HepG2 (cell line): ENCODE data around the gene LINGO1. TPM values are rescaled to one million over a fixed set of nuclear protein-coding genes. Genes with fewer than 3 reads are reported as not detected.

Source experiments
- ATAC-seq: fragments of 200-7000 bp; cut with Tn5 transposase; 3 replicates; pipeline ENCODE4 v1.9.1; 2020; ENCODE audit warnings: mild to moderate bottlenecking, moderate library complexity
- BruUV-seq: library from RNA; stranded (reverse); fragments of 400-500 nt; replicated peaks from 2 replicates; lab custom pipeline; 2021; lab: Mats Ljungman, UMichigan
- CTCF ChIA-PET: fragments of 300-600 bp; formaldehyde crosslinking; extraction: SDS; loops from one replicate; lab custom pipeline; 2021; ENCODE audit warnings: low total read pairs, inconsistent platforms, low intra/inter-chr PET ratio; lab: Yijun Ruan, JAX
- POLR2A ChIA-PET: fragments of 350-600 bp; sonication (Branson Sonifier 250); formaldehyde crosslinking; loops from one replicate; lab custom pipeline; 2020; ENCODE audit warnings: antibody characterized with exemption, inconsistent platforms; lab: Yijun Ruan, JAX
- DNase-seq: peaks from one replicate; pipeline ENCODE4 v3.0.0-alpha.2; 2015; ENCODE audit warnings: low spot score
- FAIRE-seq: peaks from 3 replicates; lab custom pipeline; 2011; peaks lifted over from hg19 to GRCh38; lab: Jason Lieb, UNC
- H2AFZ ChIP-seq: one replicate; pipeline ENCODE4 v1.6.1; 2011; ENCODE audit warnings: low read length, inconsistent platforms
- H3K27ac ChIP-seq: fragments of 300-600 bp; 3 replicates; pipeline ENCODE4 v1.8.0; 2011; ENCODE audit warnings: mixed run types, mild to moderate bottlenecking, mixed read lengths, low read length, inconsistent platforms; ENCODE audit not compliant: insufficient read depth; ENCODE audit errors: extremely low read length
- H3K27me3 ChIP-seq, 2 experiments: fragments of 200-600 bp in 1 of 2; 2 replicates in 1 of 2; 3 replicates in 1 of 2; pipeline versions ENCODE4 v1.6.0 to v1.8.0; 2011; ENCODE audit warnings: low read length in 2 of 2, mild to moderate bottlenecking in 2 of 2, moderate library complexity in 2 of 2, inconsistent platforms in 1 of 2; ENCODE audit not compliant: insufficient read depth in 2 of 2, control insufficient read depth in 1 of 2
- H3K36me3 ChIP-seq, 2 experiments: fragments of 200-600 bp in 1 of 2; replicated peaks in 1 of 2; 2 replicates in 1 of 2; 3 replicates in 1 of 2; pipeline versions ENCODE4 v1.5.1 to v1.8.0; 2011; ENCODE audit warnings: low read length in 2 of 2, inconsistent platforms in 1 of 2; ENCODE audit not compliant: insufficient read depth in 2 of 2, control insufficient read depth in 1 of 2
- H3K4me1 ChIP-seq: 2 replicates; pipeline ENCODE4 v1.5.1; 2012; ENCODE audit warnings: low read length, inconsistent platforms; ENCODE audit not compliant: insufficient read depth
- H3K4me2 ChIP-seq: 2 replicates; pipeline ENCODE4 v1.6.0; 2011; ENCODE audit warnings: low read depth, low read length, inconsistent platforms
- H3K4me3 ChIP-seq, 3 experiments: fragments of 200-600 bp in 1 of 3; sonication (generic), shearing (Covaris generic) in 1 of 3; replicated peaks in 1 of 3; 2 replicates each; pipeline ENCODE4 v1.5.1; 2011 to 2016; ENCODE audit warnings: low read length in 3 of 3, inconsistent platforms in 2 of 3, low read depth in 2 of 3, mild to moderate bottlenecking in 2 of 3, control low read depth in 1 of 3, mixed read lengths in 1 of 3; ENCODE audit not compliant: insufficient read depth in 1 of 3
- H3K79me2 ChIP-seq: one replicate; pipeline ENCODE4 v1.6.1; 2011; ENCODE audit warnings: low read length, inconsistent platforms; ENCODE audit not compliant: insufficient read depth
- H3K9ac ChIP-seq: 2 replicates; pipeline ENCODE4 v1.6.0; 2011; ENCODE audit warnings: mild to moderate bottlenecking, low read depth, low read length, inconsistent platforms; ENCODE audit not compliant: insufficient read depth
- H3K9me3 ChIP-seq: 2 replicates; pipeline ENCODE4 v1.5.1; 2012; ENCODE audit warnings: mild to moderate bottlenecking, low read length
- H4K20me1 ChIP-seq: 2 replicates; pipeline ENCODE4 v1.6.0; 2011; ENCODE audit warnings: inconsistent platforms, mild to moderate bottlenecking, low read length, moderate library complexity; ENCODE audit not compliant: insufficient read depth
- GPN1 ChIP-seq: sonication (generic); formaldehyde crosslinking; IDR thresholded peaks from 2 replicates; pipeline ENCODE4 v1.5.1; 2020; ENCODE audit warnings: missing genetic modification reagents, borderline replicate concordance
- GTF2F1 ChIP-seq: fragments of 150-350 bp; IDR thresholded peaks from 2 replicates; pipeline ENCODE4 v1.6.1; 2014; ENCODE audit warnings: low read length
- KDM5A ChIP-seq: fragments of 200-600 bp; sonication (generic); IDR thresholded peaks from 2 replicates; pipeline ENCODE4 v1.7.0; 2018; ENCODE audit warnings: antibody characterized with exemption, mild to moderate bottlenecking, low read length, borderline replicate concordance
- KDM6A ChIP-seq: IDR thresholded peaks from 2 replicates; pipeline ENCODE4 v1.6.1; 2016; ENCODE audit warnings: low read depth
- KIAA2018 ChIP-seq: sonication (generic); formaldehyde crosslinking; IDR thresholded peaks from 2 replicates; pipeline ENCODE4 v1.5.0; 2020; ENCODE audit warnings: mild to moderate bottlenecking, missing genetic modification reagents, borderline replicate concordance
- PHF21A ChIP-seq: sonication (generic); formaldehyde crosslinking; IDR thresholded peaks from 2 replicates; pipeline ENCODE4 v1.5.0; 2020; ENCODE audit warnings: mild to moderate bottlenecking, missing genetic modification reagents
- PHF5A ChIP-seq: IDR thresholded peaks from one replicate; pipeline ENCODE4 v1.6.1; 2018; ENCODE audit warnings: low read depth, missing genetic modification reagents; ENCODE audit not compliant: unreplicated experiment
- SP140L ChIP-seq: sonication (generic); formaldehyde crosslinking; IDR thresholded peaks from 2 replicates; pipeline ENCODE4 v1.4.0; 2020; ENCODE audit warnings: missing genetic modification reagents, borderline replicate concordance
- SRSF1 ChIP-seq: fragments of 200-400 bp; formaldehyde crosslinking; optimal IDR thresholded peaks from 2 replicates; pipeline ENCODE3; 2017; ENCODE audit warnings: mild to moderate bottlenecking, low read depth, low read length, moderate library complexity
- SRSF9 ChIP-seq: fragments of 200-400 bp; formaldehyde crosslinking; IDR thresholded peaks from 2 replicates; pipeline ENCODE4 v1.6.1; 2018; ENCODE audit warnings: borderline replicate concordance, mild to moderate bottlenecking, low read depth, low read length; ENCODE audit not compliant: insufficient read depth, poor library complexity, severe bottlenecking
- XRCC5 ChIP-seq: fragments of 200-400 bp; formaldehyde crosslinking; optimal IDR thresholded peaks from 2 replicates; pipeline ENCODE3; 2017; ENCODE audit warnings: mild to moderate bottlenecking, low read length
- ZBTB2 ChIP-seq: sonication (generic); formaldehyde crosslinking; IDR thresholded peaks from 2 replicates; pipeline ENCODE4 v1.8.0; 2022; ENCODE audit warnings: low read depth, missing genetic modification reagents
- ZIK1 ChIP-seq: sonication (generic); formaldehyde crosslinking; IDR thresholded peaks from 2 replicates; pipeline ENCODE4 v1.5.0; 2020; ENCODE audit warnings: mild to moderate bottlenecking, low read depth, missing genetic modification reagents, borderline replicate concordance
- ZNF224 ChIP-seq: sonication (generic); formaldehyde crosslinking; IDR thresholded peaks from 2 replicates; pipeline ENCODE4 v1.5.0; 2020; ENCODE audit warnings: mild to moderate bottlenecking, missing genetic modification reagents
- ZNF703 ChIP-seq: sonication (generic); formaldehyde crosslinking; IDR thresholded peaks from 2 replicates; pipeline ENCODE4 v1.5.1; 2020; ENCODE audit warnings: missing genetic modification reagents, mild to moderate bottlenecking, moderate library complexity, borderline replicate concordance
- ZNF879 ChIP-seq: sonication (generic); formaldehyde crosslinking; IDR thresholded peaks from 2 replicates; pipeline ENCODE4 v1.8.1; 2023; ENCODE audit warnings: missing genetic modification reagents
- WGBS: methylation state at CpG from one replicate; pipeline ENCODE4 v1.1.6; 2017; ENCODE audit warnings: low lambda C conversion rate; 5-methylcytosine and 5-hydroxymethylcytosine counted together
- in situ Hi-C: cut with HindIII; loops from 2 replicates; pipeline ENCODE4 v1.10.0; 2017; ENCODE audit warnings: low pct_unique_long_range_greater_than_20kb; ENCODE audit not compliant: extremely low pct_ligation_motif_present
- intact Hi-C: fragments of 100-400 bp; cut with micrococcal nuclease; formaldehyde crosslinking; loops from one replicate; pipeline ENCODE4 v1.10.0; 2022; ENCODE audit not compliant: unreplicated experiment
- polyA plus RNA-seq, 8 experiments: library from polyadenylated mRNA; depleted of rRNA in 3 of 8; stranded (reverse) in 7 of 8; unstranded in 1 of 8; fragments of >200 nt; fragmentation: Illumina TruSeq in 4 of 8; extraction: Trizol in 4 of 8; gene quantifications; 2 replicates each; pipeline versions ENCODE4 v1.2.1 to v1.2.3, GENCODE V29; 2011 to 2016; ENCODE audit warnings: low read depth in 4 of 8, missing spikeins in 1 of 8, mixed read lengths in 1 of 8; ENCODE audit not compliant: insufficient read depth in 1 of 8
- total RNA-seq, 5 experiments: library from RNA; depleted of rRNA; stranded (reverse); fragments of >200 nt; fragmentation: Illumina TruSeq; extraction: Trizol; gene quantifications; 2 replicates each; pipeline ENCODE4 v1.2.3, GENCODE V29; 2016; ENCODE audit warnings: low read depth in 1 of 5

LINGO1 gene
- total and polyA plus RNA-seq, 2 of the 13 experiments (the other 11 are each of a cell fraction or from before 2014, with no cell fraction given): 0.07 TPM; not detected in 1

DNA sequence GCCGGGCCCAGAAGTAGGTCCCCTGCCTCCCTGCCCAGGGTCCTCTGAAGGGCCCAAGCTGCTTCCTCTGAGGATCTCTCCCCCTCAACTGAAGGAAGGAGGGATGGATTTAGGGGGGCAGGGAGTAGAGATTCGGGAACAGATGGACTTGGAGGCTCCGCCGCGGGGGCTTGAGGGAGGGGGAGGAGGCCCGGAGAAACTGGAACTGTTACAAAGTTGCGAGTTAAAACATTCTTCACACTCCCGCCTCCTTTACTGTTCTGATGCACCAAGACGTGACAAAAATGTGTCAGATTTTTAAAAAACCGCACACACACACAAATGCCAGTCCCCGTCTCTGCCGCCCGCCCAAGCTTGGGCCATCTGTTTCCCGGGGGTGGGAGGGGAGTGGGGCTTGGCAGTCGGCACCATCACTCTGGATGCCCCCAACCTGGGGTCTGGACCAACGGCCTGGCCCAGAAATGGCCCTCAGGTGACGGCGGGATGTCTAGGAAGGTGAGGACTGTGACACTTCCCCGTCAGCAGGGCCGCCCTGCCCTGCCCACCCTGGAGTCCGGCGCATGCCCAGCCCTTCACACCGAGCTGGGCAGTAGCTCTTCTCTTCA, 25.0 kb upstream of the LINGO1 start (continued):
- TF ChIP-seq ZNF224 (CRISPR knock-in tag) (no peak), KDM5A (no peak), ZBTB2 (no peak), GPN1 (no peak), SRSF9 (no peak), XRCC5 (no peak), SRSF1 (no peak), KDM6A (no peak), PHF21A (no peak), SP140L (CRISPR knock-in tag) (no peak), ZIK1 (no peak), ZNF879 (CRISPR knock-in tag) (no peak), ZNF703 (CRISPR knock-in tag) (no peak)
- TF ChIP-seq, all 625 proteins: peak for 0

DNA sequence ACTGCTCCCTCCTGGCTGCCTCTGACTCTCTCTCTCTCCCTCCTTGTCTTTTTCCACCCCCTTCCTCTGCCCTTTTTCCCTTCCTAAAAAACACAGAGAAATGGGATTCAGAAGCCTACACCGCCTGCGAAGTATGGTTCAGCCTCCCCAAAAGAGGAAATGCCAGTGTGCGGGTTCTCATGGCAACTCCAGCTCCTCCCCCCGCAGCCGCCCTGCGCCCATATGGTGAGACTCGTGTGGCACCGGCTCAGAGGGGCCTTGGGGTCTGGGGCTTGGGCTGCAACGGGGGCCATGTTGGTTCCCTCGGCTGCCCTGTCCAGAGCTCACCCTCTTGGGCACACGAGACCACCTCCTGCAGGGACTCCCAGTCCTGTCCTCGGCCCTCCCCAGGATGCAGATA, 23.6 kb upstream of the LINGO1 start:
- H3K27ac ChIP-seq: no peak overlapping the region
- intact Hi-C loops: no loop called here
- H3K4me3 ChIP-seq: no peak overlapping the region
- CTCF ChIA-PET: no interaction called here
- no peaks in the 10 kb centered on the region for H3K36me3 ChIP-seq
- FAIRE-seq: no peak
- in situ Hi-C loops: no loop called here
- BruUV-seq: no TSS peak
- no peak for ATAC-seq
- H3K9ac ChIP-seq: no peak overlapping the region
- no peaks in the 10 kb centered on the region for H3K79me2 ChIP-seq
- POLR2A ChIA-PET: no interaction called here
- H2AFZ ChIP-seq: no peak overlapping the region
- 28% methylated on average over 8 of the region's 12 CpGs for whole genome bisulfite sequencing
- H3K9me3 ChIP-seq: peaks cover 6% of the 10 kb centered on the region; the same call in 1 of the 2 replicates
- H3K4me2 ChIP-seq: no peak overlapping the region
- peaks cover 3 to 17% of the 10 kb centered on the region in 2 experiments for H3K27me3 ChIP-seq
- no peaks in the 10 kb centered on the region for H4K20me1 ChIP-seq
- H3K4me1 ChIP-seq: no peaks in the 10 kb centered on the region
- DNase-seq: no peak
- no peak for TF ChIP-seq GTF2F1
- TF ChIP-seq PHF5A (CRISPR knock-in tag): no peak
- no peak for TF ChIP-seq KIAA2018 (CRISPR knock-in tag)
